Measurements from ENCODE around the gene PPP1R12C.

Gene PPP1R12C

DNA sequence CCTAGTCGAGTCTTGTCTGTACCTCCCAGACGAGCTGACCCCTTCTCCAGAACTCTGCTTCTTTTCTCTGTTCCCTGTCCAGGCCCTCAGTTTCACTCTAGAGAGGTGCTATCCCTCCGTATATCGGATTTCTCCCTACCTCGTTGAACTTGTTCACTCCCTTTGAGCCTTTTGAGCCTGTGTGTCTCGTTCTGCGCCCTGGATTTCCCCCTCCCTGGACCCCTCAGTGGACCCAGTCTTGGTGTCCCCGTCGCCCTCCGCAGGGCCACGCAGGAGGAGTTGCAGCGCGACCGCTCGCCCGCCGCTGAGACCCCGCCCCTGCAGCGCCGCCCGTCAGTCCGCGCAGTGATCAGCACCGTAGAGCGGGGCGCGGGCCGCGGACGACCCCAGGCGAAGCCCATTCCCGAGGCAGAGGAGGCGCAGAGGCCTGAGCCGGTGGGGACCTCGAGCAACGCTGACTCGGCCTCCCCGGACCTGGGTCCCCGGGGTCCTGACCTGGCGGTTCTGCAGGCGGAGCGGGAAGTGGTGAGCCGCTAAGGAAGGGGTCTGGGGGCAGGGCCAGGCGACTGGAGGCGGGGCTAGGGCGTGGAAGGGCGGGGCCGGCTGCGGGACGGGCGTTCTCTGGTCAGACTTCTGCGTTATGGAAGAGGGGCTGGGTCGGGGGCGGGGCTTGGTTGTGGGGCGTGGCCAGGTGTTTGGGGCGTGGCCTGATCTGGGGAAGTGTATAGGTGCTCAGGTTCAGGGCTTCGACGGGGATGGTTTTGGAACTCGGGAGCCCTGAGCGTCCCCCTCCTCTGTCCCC is 36.3 kb downstream of the PPP1R12C start:
- H3K4me1 ChIP-seq (ENCODE audit: control insufficient read depth, insufficient read depth, low read length) = peaks cover 19% of the 10 kb centered on the region
- H3K9me3 ChIP-seq (ENCODE audit: control insufficient read depth, low read length) = no peaks in the 10 kb centered on the region
- 1 to 2% methylated on average over 60 of the region's 60 CpGs for WGBS, 2 experiments
- H3K27ac ChIP-seq (ENCODE audit: insufficient read depth, low read depth, low read length, poor library complexity, severe bottlenecking) = no peak overlapping the region
- H3K36me3 ChIP-seq (ENCODE audit: control insufficient read depth, insufficient read depth, low read length) = no peaks in the 10 kb centered on the region
- peak overlapping the region; percentile 41 for H3K4me3 ChIP-seq (ENCODE audit: insufficient read depth, low read depth, low read length)
- H3K27me3 ChIP-seq (ENCODE audit: control insufficient read depth, insufficient read depth, low read length, poor library complexity, severe bottlenecking) = peaks cover 87% of the 10 kb centered on the region

GRCh38 chr19:55080121-55080967 is 37.1 kb downstream of the PPP1R12C start:
- H3K9me3 ChIP-seq (ENCODE audit: control insufficient read depth, low read length) = no peaks in the 10 kb centered on the region
- H3K27me3 ChIP-seq (ENCODE audit: control insufficient read depth, insufficient read depth, low read length, poor library complexity, severe bottlenecking) = peaks cover 87% of the 10 kb centered on the region
- H3K4me1 ChIP-seq (ENCODE audit: control insufficient read depth, insufficient read depth, low read length) = peaks cover 12% of the 10 kb centered on the region
- H3K36me3 ChIP-seq (ENCODE audit: control insufficient read depth, insufficient read depth, low read length) = no peaks in the 10 kb centered on the region
- H3K27ac ChIP-seq (ENCODE audit: insufficient read depth, low read depth, low read length, poor library complexity, severe bottlenecking) = no peak overlapping the region
- peak overlapping the region; percentile 41 for H3K4me3 ChIP-seq (ENCODE audit: insufficient read depth, low read depth, low read length)
- 10 to 11% methylated on average over 55 of the region's 55 CpGs for WGBS, 2 experiments

- Histone ChIP-seq H3K4me3 (ENCODE audit: insufficient read depth, low read depth, low read length) (no peak overlapping the region), H3K4me1 (ENCODE audit: control insufficient read depth, insufficient read depth, low read length) (peaks cover 12% of the 10 kb centered on the region), H3K27me3 (ENCODE audit: control insufficient read depth, insufficient read depth, low read length, poor library complexity, severe bottlenecking) (peaks cover 85% of the 10 kb centered on the region), H3K27ac (ENCODE audit: insufficient read depth, low read depth, low read length, poor library complexity, severe bottlenecking) (no peak overlapping the region), H3K36me3 (ENCODE audit: control insufficient read depth, insufficient read depth, low read length) (no peaks in the 10 kb centered on the region), H3K9me3 (ENCODE audit: control insufficient read depth, low read length) (no peaks in the 10 kb centered on the region)
- 83 to 85% methylated on average over 19 of the region's 19 CpGs for WGBS, 2 experiments
Observed at GRCh38 chr19:55079400-55080038, 37.9 kb downstream of the PPP1R12C start.

- Histone ChIP-seq H3K36me3 (ENCODE audit: control insufficient read depth, insufficient read depth, low read length) (no peaks in the 10 kb centered on the region), H3K27ac (ENCODE audit: insufficient read depth, low read depth, low read length, poor library complexity, severe bottlenecking) (no peak overlapping the region), H3K27me3 (ENCODE audit: control insufficient read depth, insufficient read depth, low read length, poor library complexity, severe bottlenecking) (peaks cover 80% of the 10 kb centered on the region), H3K4me3 (ENCODE audit: insufficient read depth, low read depth, low read length) (no peak overlapping the region), H3K4me1 (ENCODE audit: control insufficient read depth, insufficient read depth, low read length) (peaks cover 8% of the 10 kb centered on the region), H3K9me3 (ENCODE audit: control insufficient read depth, low read length) (no peaks in the 10 kb centered on the region)
- 89% methylated on average over 5 of the region's 5 CpGs for WGBS, 2 experiments
Observed at GRCh38 chr19:55078996-55079395, 38.4 kb downstream of the PPP1R12C start.

DNA sequence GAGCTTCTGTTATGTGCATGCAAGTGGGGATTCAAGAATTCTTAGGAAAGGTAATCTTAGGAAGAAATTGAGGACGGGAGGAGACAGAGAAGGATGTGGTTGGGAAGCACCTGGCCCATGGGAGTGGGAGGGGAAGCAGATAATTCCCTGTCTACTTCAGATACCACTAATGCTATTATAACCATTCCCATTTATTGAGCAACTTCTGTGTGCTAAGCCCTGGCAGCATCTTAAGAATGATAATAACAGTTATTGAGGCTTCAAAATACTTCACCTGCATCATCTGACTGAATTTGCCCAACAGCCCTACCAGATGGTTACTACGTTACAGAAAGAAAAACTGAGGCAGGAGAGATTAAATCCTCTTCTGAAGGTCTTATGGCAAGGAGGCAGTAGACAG is 40.3 kb downstream of the PPP1R12C start:
- 87 to 94% methylated on average over 2 of the region's 2 CpGs for WGBS, 2 experiments
- Histone ChIP-seq H3K27me3 (ENCODE audit: control insufficient read depth, insufficient read depth, low read length, poor library complexity, severe bottlenecking) (peaks cover 65% of the 10 kb centered on the region), H3K27ac (ENCODE audit: insufficient read depth, low read depth, low read length, poor library complexity, severe bottlenecking) (no peak overlapping the region)

GRCh38 chr19:55076321-55076720 is 41.1 kb downstream of the PPP1R12C start:
- H3K36me3 ChIP-seq (ENCODE audit: control insufficient read depth, insufficient read depth, low read length) = no peaks in the 10 kb centered on the region
- H3K27ac ChIP-seq (ENCODE audit: insufficient read depth, low read depth, low read length, poor library complexity, severe bottlenecking) = no peak overlapping the region
- H3K9me3 ChIP-seq (ENCODE audit: control insufficient read depth, low read length) = no peaks in the 10 kb centered on the region
- H3K27me3 ChIP-seq (ENCODE audit: control insufficient read depth, insufficient read depth, low read length, poor library complexity, severe bottlenecking) = peaks cover 65% of the 10 kb centered on the region
- H3K4me3 ChIP-seq (ENCODE audit: insufficient read depth, low read depth, low read length) = no peak overlapping the region
- WGBS, 2 experiments = 79 to 83% methylated on average over 12 of the region's 12 CpGs
- peaks cover 4% of the 10 kb centered on the region for H3K4me1 ChIP-seq (ENCODE audit: control insufficient read depth, insufficient read depth, low read length)

More for the DNA sequence above, 40.3 kb downstream of the PPP1R12C start:
- Histone ChIP-seq H3K4me1 (ENCODE audit: control insufficient read depth, insufficient read depth, low read length) (peaks cover 4% of the 10 kb centered on the region), H3K4me3 (ENCODE audit: insufficient read depth, low read depth, low read length) (no peak overlapping the region), H3K36me3 (ENCODE audit: control insufficient read depth, insufficient read depth, low read length) (no peaks in the 10 kb centered on the region), H3K9me3 (ENCODE audit: control insufficient read depth, low read length) (no peaks in the 10 kb centered on the region)

- Histone ChIP-seq H3K27me3 (ENCODE audit: control insufficient read depth, insufficient read depth, low read length, poor library complexity, severe bottlenecking) (peaks cover 65% of the 10 kb centered on the region), H3K36me3 (ENCODE audit: control insufficient read depth, insufficient read depth, low read length) (no peaks in the 10 kb centered on the region), H3K4me1 (ENCODE audit: control insufficient read depth, insufficient read depth, low read length) (no peaks in the 10 kb centered on the region), H3K9me3 (ENCODE audit: control insufficient read depth, low read length) (no peaks in the 10 kb centered on the region), H3K27ac (ENCODE audit: insufficient read depth, low read depth, low read length, poor library complexity, severe bottlenecking) (no peak within 1 kb of the TSS), H3K4me3 (ENCODE audit: insufficient read depth, low read depth, low read length) (no peak within 1 kb of the TSS)
- WGBS, 2 experiments = 32 to 34% methylated on average over 18 of the region's 18 CpGs
Observed at GRCh38 chr19:55075371-55075998, 42.0 kb downstream of the PPP1R12C start, which contains the start of gene EPS8L1. Gene EPS8L1 (plus strand): TSS chr19:55075869. CDS start chr19:55076445, 576 bp downstream.

DNA sequence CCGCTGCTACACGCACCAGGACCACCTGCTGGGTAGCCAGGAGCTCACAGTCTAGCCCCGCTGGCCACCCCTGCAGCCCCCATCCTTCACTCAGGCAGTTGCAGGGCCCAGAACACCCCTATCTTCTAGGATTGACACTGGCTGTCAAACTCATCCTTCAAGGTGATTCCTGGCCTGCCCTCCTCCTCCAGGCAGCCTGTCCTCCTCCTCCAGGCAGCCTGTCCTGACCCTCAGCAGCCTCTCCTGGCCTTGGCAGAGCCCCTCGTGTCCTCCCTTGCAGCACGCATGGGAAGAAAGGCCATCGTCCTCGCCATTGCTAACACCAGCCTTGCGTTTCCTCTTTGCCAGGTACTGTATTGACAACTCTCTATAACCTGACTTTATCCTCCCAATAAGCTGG is 45.5 kb downstream of the PPP1R12C start:
- H3K9me3 ChIP-seq (ENCODE audit: control insufficient read depth, low read length) = no peaks in the 10 kb centered on the region
- WGBS, 2 experiments = 68 to 71% methylated on average over 8 of the region's 8 CpGs
- H3K4me1 ChIP-seq (ENCODE audit: control insufficient read depth, insufficient read depth, low read length) = peaks cover 9% of the 10 kb centered on the region
- H3K36me3 ChIP-seq (ENCODE audit: control insufficient read depth, insufficient read depth, low read length) = no peaks in the 10 kb centered on the region
- H3K27me3 ChIP-seq (ENCODE audit: control insufficient read depth, insufficient read depth, low read length, poor library complexity, severe bottlenecking) = peaks cover 77% of the 10 kb centered on the region
- no peak overlapping the region for H3K4me3 ChIP-seq (ENCODE audit: insufficient read depth, low read depth, low read length)
- no peak overlapping the region for H3K27ac ChIP-seq (ENCODE audit: insufficient read depth, low read depth, low read length, poor library complexity, severe bottlenecking)

DNA sequence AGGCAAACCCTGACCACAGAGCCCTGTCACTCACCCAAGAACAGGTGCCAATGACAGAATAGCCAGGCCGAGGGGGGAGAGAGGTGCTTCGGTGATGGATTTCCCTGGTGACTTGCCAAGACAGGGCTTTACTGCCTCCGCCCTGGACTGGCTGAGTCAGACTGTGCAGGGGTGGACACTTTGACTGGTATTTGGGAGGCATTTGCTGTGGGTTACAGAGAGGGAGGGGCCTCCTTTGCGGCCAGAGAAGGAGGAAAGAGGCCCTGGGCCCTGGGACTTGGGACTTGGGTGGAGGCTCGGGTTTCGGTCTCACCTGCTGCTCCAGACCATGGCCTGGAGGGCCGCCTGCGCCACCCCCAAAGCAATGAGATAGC is 46.3 kb downstream of the PPP1R12C start:
- Histone ChIP-seq H3K9me3 (ENCODE audit: control insufficient read depth, low read length) (no peaks in the 10 kb centered on the region), H3K27me3 (ENCODE audit: control insufficient read depth, insufficient read depth, low read length, poor library complexity, severe bottlenecking) (peaks cover 78% of the 10 kb centered on the region), H3K4me3 (ENCODE audit: insufficient read depth, low read depth, low read length) (no peak overlapping the region), H3K4me1 (ENCODE audit: control insufficient read depth, insufficient read depth, low read length) (peaks cover 9% of the 10 kb centered on the region), H3K36me3 (ENCODE audit: control insufficient read depth, insufficient read depth, low read length) (no peaks in the 10 kb centered on the region), H3K27ac (ENCODE audit: insufficient read depth, low read depth, low read length, poor library complexity, severe bottlenecking) (no peak overlapping the region)
- 76 to 77% methylated on average over 8 of the region's 8 CpGs for WGBS, 2 experiments
